Stimulated activated CD8-positive, alpha-beta memory T cell treated with anti-CD3 and anti-CD28 coated beads, Interleukin-7, amount 100 ng/mL, for 24 hours (primary cell): ENCODE measurements around the gene FBXL4.
"Not testable (repeated sequence)": the region's sequence is repeated elsewhere in the genome, so short reads cannot be mapped to it uniquely, and the experiment has no call there.

Source experiments
- DNase-seq: peaks from one replicate; pipeline ENCODE4 v3.0.0-alpha.2; 2020; ENCODE audit warnings: low read depth

The FBXL4 gene

GRCh38 chr6:98945311-98946115, 2.2 kb downstream of the FBXL4 start:
- DNase-seq: no peak

GRCh38 chr6:98944598-98945081, 3.1 kb downstream of the FBXL4 start:
- no peak for DNase-seq

GRCh38 chr6:98944168-98944567, 3.6 kb downstream of the FBXL4 start:
- no peak for DNase-seq

- no peak for DNase-seq
Measured at GRCh38 chr6:98942263-98942803, 5.4 kb downstream of the FBXL4 start.

GRCh38 chr6:98941319-98941718, 6.4 kb downstream of the FBXL4 start:
- no peak for DNase-seq

- no peak for DNase-seq
Measured at GRCh38 chr6:98937351-98937750, 10.4 kb downstream of the FBXL4 start.

- DNase-seq: no peak
Measured at GRCh38 chr6:98932381-98932780, 15.4 kb downstream of the FBXL4 start.

GRCh38 chr6:98931696-98932095, 16.1 kb downstream of the FBXL4 start:
- no peak for DNase-seq

GRCh38 chr6:98929498-98930060, 18.2 kb downstream of the FBXL4 start:
- DNase-seq: no peak

GRCh38 chr6:98928688-98929087, 19.1 kb downstream of the FBXL4 start:
- DNase-seq: no peak

- no peak for DNase-seq
Measured at GRCh38 chr6:98927534-98927933, 20.2 kb downstream of the FBXL4 start.

GRCh38 chr6:98925831-98926230, 21.9 kb downstream of the FBXL4 start:
- no peak for DNase-seq

- no peak for DNase-seq
Measured at GRCh38 chr6:98924647-98925046, 23.1 kb downstream of the FBXL4 start.

GRCh38 chr6:98920904-98921431, 26.8 kb downstream of the FBXL4 start:
- DNase-seq: no peak

GRCh38 chr6:98910946-98911345, 36.8 kb downstream of the FBXL4 start:
- not testable (repeated sequence) for DNase-seq

- DNase-seq: no peak
Measured at GRCh38 chr6:98909236-98909635, 38.5 kb downstream of the FBXL4 start.

GRCh38 chr6:98906342-98906741, 41.4 kb downstream of the FBXL4 start:
- not testable (repeated sequence) for DNase-seq

- DNase-seq: no peak
Measured at GRCh38 chr6:98905759-98906158, 42.0 kb downstream of the FBXL4 start.

- DNase-seq: no peak
Measured at GRCh38 chr6:98904096-98904495, 43.6 kb downstream of the FBXL4 start.

GRCh38 chr6:98900706-98901105, 47.0 kb downstream of the FBXL4 start:
- no peak for DNase-seq

- no peak for DNase-seq
Measured at GRCh38 chr6:98894810-98895209, 52.9 kb downstream of the FBXL4 start.

- DNase-seq: no peak
Measured at GRCh38 chr6:98887650-98888049, 60.1 kb downstream of the FBXL4 start.

- DNase-seq: no peak
Measured at GRCh38 chr6:98885330-98885729, 62.4 kb downstream of the FBXL4 start.
